Mucosa of gallbladder (tissue), 1 donor: ENCODE results near the gene DYNC1I1. TPM values are rescaled to one million over a fixed set of nuclear protein-coding genes. Genes with fewer than 3 reads are reported as not detected.

Source experiments
- DNase-seq: peaks from one replicate; pipeline ENCODE4 v3.0.0-alpha.2; 2020; ENCODE audit warnings: low spot score
- total RNA-seq: library from RNA; stranded (reverse); gene quantifications from one replicate; pipeline ENCODE4 v1.2.1, GENCODE V29; 2021
- donor health status: DM: no; HTN: no; CAD: no.

DYNC1I1 gene
- total RNA-seq, 1 donor from 2014 or later = 2.7 TPM

GRCh38 chr7:95793658-95794057 lies 21.3 kb downstream of the DYNC1I1 start:
- DNase-seq = no peak

DNA sequence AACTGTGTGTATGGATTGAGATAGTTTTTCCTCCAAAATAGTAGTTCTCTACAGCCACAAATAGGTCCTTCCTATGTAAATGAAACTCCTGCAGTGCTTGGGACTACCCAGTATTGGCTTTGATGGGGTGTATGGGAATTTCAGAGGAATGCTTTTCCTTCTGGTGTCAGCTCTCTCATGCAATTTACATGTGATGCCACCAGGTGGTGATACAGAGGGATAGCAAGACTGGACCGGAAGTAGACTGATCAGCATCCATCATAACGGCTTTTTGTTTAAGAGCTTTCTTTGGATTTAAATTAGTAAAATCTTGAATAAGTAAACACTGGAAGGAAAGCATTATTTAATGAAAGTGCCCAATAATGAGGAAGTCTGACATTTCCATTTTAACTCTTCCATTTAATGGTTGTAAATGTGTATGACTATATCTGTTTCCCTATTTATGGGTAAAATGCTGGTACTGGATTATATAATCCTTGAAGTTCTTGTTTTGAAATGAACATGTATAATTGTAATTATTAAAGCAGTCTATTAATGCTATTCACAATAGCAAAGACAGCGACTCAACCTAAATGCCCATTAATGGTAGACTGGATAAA lies 22.7 kb downstream of the DYNC1I1 start:
- no peak for DNase-seq

DNA sequence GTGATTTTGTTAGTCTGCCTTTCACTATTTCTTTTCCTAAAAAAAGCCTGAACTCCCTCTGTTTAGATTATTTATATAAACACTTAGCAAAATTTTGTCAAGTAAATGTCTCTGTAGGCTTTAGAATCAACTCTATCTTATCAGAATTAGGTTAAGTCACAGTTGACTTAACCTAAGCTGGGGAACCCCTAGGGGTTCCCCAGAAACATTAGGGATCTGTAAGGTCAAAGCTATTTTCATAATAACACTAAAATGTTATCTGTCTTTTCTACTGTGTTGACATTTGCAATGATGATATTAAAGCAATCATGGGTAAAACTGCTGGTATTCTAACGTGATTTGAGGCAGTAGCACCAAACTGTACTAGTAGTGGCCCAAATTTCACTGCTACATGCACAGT lies 24.3 kb downstream of the DYNC1I1 start:
- DNase-seq = no peak

GRCh38 chr7:95798401-95798930 lies 26.1 kb downstream of the DYNC1I1 start:
- no peak for DNase-seq

GRCh38 chr7:95800787-95801186 lies 28.4 kb downstream of the DYNC1I1 start:
- DNase-seq = no peak

- DNase-seq = no peak
Observed at GRCh38 chr7:95802270-95802669, 29.9 kb downstream of the DYNC1I1 start.

GRCh38 chr7:95804052-95804451 lies 31.7 kb downstream of the DYNC1I1 start:
- DNase-seq = no peak

DNA sequence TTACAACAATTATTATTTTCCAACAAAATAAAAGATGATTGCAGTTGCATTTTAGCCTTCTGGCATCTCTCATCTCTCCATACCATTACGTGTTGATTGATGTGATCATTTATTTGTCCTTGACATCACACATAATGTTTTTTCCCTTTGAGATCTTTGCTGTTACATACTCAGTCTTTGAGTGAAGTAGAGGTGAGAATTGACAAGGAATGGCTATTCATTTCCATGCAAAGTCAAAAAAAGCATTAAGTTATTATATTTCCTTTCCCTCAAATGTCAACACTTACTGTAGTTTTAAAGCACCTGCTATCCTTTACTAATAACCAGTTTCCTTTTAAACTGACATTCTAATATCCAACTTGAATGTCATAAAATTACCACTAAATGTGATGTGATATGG lies 33.6 kb downstream of the DYNC1I1 start:
- no peak for DNase-seq

- DNase-seq = no peak
Observed at GRCh38 chr7:95808396-95808795, 36.0 kb downstream of the DYNC1I1 start.

- DNase-seq = no peak
Observed at GRCh38 chr7:95811846-95812445, 39.6 kb downstream of the DYNC1I1 start.

DNA sequence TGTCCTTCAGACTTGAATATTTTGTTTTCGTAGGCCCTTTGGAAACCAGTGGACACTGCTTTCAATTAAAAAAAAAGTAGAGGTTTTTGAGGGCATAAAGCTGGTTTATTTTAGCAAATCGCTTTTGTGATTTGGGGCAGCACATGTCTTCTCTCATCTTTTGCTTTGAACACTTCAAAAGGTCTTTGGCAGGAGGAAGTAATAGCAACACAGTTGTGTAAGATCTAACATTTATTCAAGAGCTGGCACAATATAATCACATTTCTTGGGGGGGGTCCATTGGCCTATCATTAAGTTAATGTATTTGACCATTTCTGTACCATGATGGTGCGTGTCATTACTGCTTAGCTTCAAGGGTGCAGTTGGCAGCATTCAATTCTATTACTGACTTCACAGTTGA lies 42.4 kb downstream of the DYNC1I1 start:
- no peak for DNase-seq

GRCh38 chr7:95817866-95818640 lies 45.7 kb downstream of the DYNC1I1 start:
- DNase-seq = no peak

DNA sequence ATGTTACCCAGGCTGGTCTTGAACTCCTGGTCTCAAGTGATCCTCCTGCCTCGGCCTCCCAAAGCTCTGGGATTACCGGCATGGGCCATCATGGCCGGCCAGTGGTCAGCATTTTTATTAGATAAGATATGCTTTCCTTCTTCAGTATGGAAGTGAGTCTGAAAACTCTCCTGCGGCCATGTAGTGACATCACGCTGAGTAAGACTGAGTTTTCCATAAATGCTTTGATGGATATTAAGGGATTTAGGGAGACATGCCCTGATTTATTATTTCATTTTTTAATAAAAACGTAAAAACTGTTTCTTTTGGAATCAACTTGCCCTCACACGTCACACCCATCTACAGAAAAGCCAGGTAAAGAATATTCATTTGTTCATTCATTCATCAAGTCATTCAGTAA lies 48.4 kb downstream of the DYNC1I1 start:
- no peak for DNase-seq

GRCh38 chr7:95822717-95823116 lies 50.4 kb downstream of the DYNC1I1 start:
- no peak for DNase-seq

DNA sequence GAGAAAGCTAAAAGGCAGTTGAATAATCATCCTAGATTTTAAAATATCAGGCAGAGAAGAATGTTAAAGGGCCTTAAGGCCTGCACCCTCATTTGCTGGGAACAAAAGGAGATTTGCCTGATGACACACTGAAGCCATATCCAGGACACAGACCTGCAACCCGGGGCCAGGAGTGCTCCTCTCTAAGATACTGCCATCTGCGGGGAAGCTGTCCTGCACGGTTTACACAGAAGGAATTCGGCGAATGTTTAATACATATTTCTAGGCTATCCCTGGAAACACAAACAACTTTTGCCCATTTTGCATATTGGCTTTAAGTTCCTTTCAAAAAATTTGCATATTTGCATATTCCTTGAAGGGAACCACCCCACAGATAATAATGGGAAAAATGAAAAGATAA lies 52.3 kb downstream of the DYNC1I1 start:
- DNase-seq = no peak

DNA sequence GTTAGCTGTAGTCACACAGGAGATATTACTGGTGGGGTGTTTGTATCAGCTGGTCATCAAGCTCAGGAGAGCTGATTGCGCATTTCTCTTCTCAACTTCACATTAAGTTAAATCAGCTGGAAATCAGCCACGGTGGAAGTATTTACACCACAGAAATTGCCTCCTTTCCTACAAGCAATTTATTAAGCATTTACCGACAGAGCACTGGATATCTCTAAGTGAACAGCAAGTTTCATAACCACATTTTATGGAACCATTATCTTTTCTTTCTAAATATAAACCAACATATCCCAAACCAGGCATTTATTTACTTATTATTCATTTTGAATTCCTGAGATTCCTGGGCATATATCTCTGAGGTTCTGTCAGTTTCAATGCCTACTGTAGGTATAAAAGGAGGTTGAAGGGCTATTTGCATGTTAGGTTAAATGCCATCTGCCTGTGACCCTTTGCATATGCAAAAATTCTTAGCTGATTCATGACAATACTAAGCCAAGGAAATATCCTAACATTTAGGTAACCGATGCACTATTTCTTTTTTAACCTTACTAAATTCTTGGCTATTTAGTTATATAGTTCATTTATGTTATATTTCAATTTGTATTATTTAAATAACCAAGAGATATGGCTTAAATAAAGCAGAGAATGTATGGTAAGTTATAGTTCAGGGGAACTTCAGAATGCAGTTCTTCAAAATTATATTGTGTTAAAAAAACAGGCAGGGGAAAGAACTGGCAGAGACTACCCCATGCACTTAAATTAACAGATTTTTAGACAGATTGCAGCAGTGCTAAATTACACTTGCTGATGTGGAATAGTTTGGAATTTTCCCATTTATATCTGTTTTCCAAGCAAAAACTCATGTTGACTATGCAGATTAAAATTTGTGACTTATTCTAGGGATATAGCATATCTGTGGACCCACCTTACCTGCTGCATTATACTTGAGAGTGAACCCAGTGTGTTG lies 56.8 kb downstream of the DYNC1I1 start:
- DNase-seq = no peak

DNA sequence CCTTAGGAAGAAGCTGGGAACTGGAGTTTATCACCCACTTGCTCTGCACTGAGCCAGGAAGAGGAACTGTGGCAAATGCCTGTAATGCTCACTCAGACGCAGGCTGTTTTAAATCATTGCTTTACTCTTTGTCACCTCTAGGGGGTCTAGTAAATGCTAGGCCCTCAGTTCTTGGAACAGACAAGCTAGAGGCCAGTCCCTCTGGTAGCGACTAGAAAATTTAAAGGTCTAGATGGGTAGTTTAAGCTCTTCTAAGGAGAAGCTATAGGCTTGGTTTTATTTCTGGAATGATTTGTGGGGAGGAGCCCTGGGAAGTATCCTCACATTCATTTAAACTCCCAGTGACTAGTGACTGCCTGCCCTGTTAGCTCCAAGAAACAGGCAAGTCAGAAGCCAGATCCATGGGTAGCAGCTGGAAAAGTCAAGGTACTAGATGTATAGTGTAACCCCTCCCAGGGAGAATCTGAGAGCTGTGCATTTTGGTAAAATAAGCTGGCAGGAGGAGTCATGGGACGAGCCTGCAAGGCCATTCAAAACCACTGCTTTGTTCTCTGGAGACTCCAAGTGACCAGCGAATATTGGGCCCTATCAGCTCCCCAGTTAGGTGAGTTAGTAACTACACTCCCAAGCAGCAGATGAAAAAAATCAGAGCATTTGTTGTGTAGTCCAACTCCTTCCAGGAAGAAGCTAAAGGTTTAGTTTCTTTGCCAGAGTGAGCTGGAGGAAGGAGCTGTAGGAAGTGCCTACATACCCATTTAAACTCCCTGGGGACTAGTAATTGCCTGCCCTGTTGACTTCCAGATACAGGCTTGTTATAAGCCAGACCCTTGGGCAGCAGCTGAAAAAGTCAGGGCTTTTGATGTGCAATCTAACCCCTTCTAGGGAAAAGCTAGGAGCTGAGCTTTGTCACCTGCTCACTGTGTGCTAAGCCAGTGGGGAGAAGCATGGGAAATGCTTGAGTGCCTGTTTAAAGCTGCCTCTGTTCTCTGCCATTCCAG lies 68.9 kb downstream of the DYNC1I1 start:
- no peak for DNase-seq

GRCh38 chr7:95843286-95843685 lies 70.9 kb downstream of the DYNC1I1 start:
- no peak for DNase-seq

DNA sequence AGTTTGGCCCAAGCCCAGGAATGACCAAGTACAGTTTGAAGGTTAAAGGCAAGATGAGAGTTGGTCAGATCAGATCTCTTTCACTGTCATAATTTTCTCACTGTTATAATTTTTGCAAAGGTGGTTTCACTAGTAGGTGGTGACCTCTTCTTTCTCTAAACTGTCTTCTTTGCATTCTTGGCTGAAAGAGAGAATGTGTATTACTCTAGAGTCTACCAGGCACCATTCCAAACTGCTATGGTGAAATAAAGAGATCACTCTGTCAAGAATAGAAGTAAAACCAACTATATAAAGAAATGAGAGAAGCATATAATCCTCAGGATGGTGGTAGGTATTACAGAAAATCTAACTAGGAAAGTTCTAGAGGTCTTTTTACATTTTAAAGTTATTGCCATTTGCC lies 72.7 kb downstream of the DYNC1I1 start:
- DNase-seq = no peak

- no peak for DNase-seq
Observed at GRCh38 chr7:95847061-95847460, 74.7 kb downstream of the DYNC1I1 start.

GRCh38 chr7:95859429-95859828 lies 87.1 kb downstream of the DYNC1I1 start:
- no peak for DNase-seq
